ENCODE data around the gene RAMACL. TPM values are rescaled to one million over a fixed set of nuclear protein-coding genes. Genes with fewer than 3 reads are reported as not detected.

Gene RAMACL
- polyA plus RNA-seq, 1 donor from 2014 or later = 1.9 TPM

- no peak for TF ChIP-seq POLR2AphosphoS5 (IDR thresholded peaks at IDR 0.05)
These were observed 15.4 kb downstream of the RAMACL start for GRCh38 chr6:166570929-166571713.

GRCh38 chr6:166569206-166569605 is 17.3 kb downstream of the RAMACL start:
- Histone ChIP-seq H4K20me1 (ENCODE audit: insufficient read depth) (no peaks in the 10 kb centered on the region), H3K79me2 (replicated peaks; ENCODE audit: insufficient read depth, low read length) (peaks cover 18% of the 10 kb centered on the region), H2AFZ (ENCODE audit: low read depth, low read length) (no peak overlapping the region), H3K9me2 (ENCODE audit: insufficient read depth, low read length) (no peaks in the 10 kb centered on the region), H3K4me2 (ENCODE audit: low read length) (no peak overlapping the region), H3K36me3 (ENCODE audit: insufficient read depth, low read length) (no peaks in the 10 kb centered on the region), H3K9ac (ENCODE audit: low read length) (no peak overlapping the region), H3K9me3 (ENCODE audit: low read length) (no peaks in the 10 kb centered on the region), H3K27me3 (ENCODE audit: insufficient read depth, low read depth, low read length) (no peaks in the 10 kb centered on the region), H3F3A (ENCODE audit: insufficient read depth, low read length, poor library complexity, severe bottlenecking) (no peaks in the 10 kb centered on the region), H3K4me3 (ENCODE audit: low read length) (no peak overlapping the region), H3K27ac (ENCODE audit: low read length) (no peak overlapping the region)
- TF ChIP-seq CTCF (IDR thresholded peaks at IDR 0.05; ENCODE audit: poor library complexity, severe bottlenecking) = no peak
- TF ChIP-seq TAF1 (IDR thresholded peaks at IDR 0.05; ENCODE audit: low read depth) = no peak
- no peak for TF ChIP-seq POLR2AphosphoS5 (IDR thresholded peaks at IDR 0.05)
- TF ChIP-seq SMC3 (conservative IDR thresholded peaks at IDR 0.05; ENCODE audit: poor library complexity) = no peak
- no peak for TF ChIP-seq EZH2 (IDR thresholded peaks at IDR 0.05; ENCODE audit: borderline replicate concordance, insufficient read depth, low read length, poor library complexity, severe bottlenecking)
- no peak for TF ChIP-seq REST (IDR thresholded peaks at IDR 0.05; ENCODE audit: borderline replicate concordance)
- TF ChIP-seq RAD21 (conservative IDR thresholded peaks at IDR 0.05) = no peak
- TF ChIP-seq MXI1 (conservative IDR thresholded peaks at IDR 0.05; ENCODE audit: poor library complexity, severe bottlenecking) = no peak
- no peak for TF ChIP-seq EP300 (conservative IDR thresholded peaks at IDR 0.05; ENCODE audit: poor library complexity, severe bottlenecking)

More at GRCh38 chr6:166570929-166571713, 15.4 kb downstream of the RAMACL start:
- Histone ChIP-seq H3K27ac (ENCODE audit: low read length) (no peak overlapping the region), H3K9ac (ENCODE audit: low read length) (no peak overlapping the region), H3K9me3 (ENCODE audit: low read length) (no peaks in the 10 kb centered on the region), H3K4me3 (ENCODE audit: low read length) (no peak overlapping the region), H3K9me2 (ENCODE audit: insufficient read depth, low read length) (no peaks in the 10 kb centered on the region), H2AFZ (ENCODE audit: low read depth, low read length) (no peak overlapping the region), H3K27me3 (ENCODE audit: insufficient read depth, low read depth, low read length) (no peaks in the 10 kb centered on the region), H3K79me2 (replicated peaks; ENCODE audit: insufficient read depth, low read length) (peaks cover 18% of the 10 kb centered on the region), H4K20me1 (ENCODE audit: insufficient read depth) (no peaks in the 10 kb centered on the region), H3K4me2 (ENCODE audit: low read length) (no peak overlapping the region), H3F3A (ENCODE audit: insufficient read depth, low read length, poor library complexity, severe bottlenecking) (no peaks in the 10 kb centered on the region), H3K36me3 (ENCODE audit: insufficient read depth, low read length) (no peaks in the 10 kb centered on the region)
